H9 (cell line): ENCODE measurements around the gene SUPT3H. TPM values are rescaled to one million over a fixed set of nuclear protein-coding genes. Genes with fewer than 3 reads are reported as not detected.
A peak's percentile ranks its signal among the peaks of the same experiment; 100 is the strongest.

Source experiments
- DNase-seq: peaks from one replicate; pipeline ENCODE4 v3.0.0-alpha.2; 2017
- H2AFZ ChIP-seq: one replicate; pipeline ENCODE4 v1.6.1; 2013; ENCODE audit warnings: mild to moderate bottlenecking, low read length, control low read depth, moderate library complexity
- H2AK5ac ChIP-seq: 2 replicates; pipeline ENCODE4 v1.6.1; 2013; ENCODE audit warnings: low read length, control low read depth, mixed read lengths; ENCODE audit not compliant: insufficient read length
- H2BK120ac ChIP-seq: one replicate; pipeline ENCODE4 v1.6.1; 2013; ENCODE audit warnings: low read depth, mild to moderate bottlenecking, low read length, control low read depth, inconsistent platforms; ENCODE audit not compliant: poor library complexity, severe bottlenecking
- H2BK12ac ChIP-seq: 2 replicates; pipeline ENCODE4 v1.6.1; 2013; ENCODE audit warnings: low read length, control low read depth, mixed read lengths, low read depth; ENCODE audit not compliant: insufficient read length
- H2BK15ac ChIP-seq: 2 replicates; pipeline ENCODE4 v1.6.1; 2013; ENCODE audit warnings: low read depth, low read length, control low read depth
- H2BK20ac ChIP-seq: one replicate; pipeline ENCODE4 v1.6.1; 2013; ENCODE audit warnings: low read depth, mild to moderate bottlenecking, low read length, control low read depth, inconsistent platforms; ENCODE audit not compliant: poor library complexity, severe bottlenecking
- H2BK5ac ChIP-seq: 2 replicates; pipeline ENCODE4 v1.6.1; 2013; ENCODE audit warnings: low read length, control low read depth, mixed read lengths; ENCODE audit not compliant: insufficient read length
- H3K14ac ChIP-seq: 2 replicates; pipeline ENCODE4 v1.6.1; 2013; ENCODE audit warnings: low read length, control low read depth; ENCODE audit not compliant: insufficient read depth
- H3K18ac ChIP-seq: 2 replicates; pipeline ENCODE4 v1.6.1; 2013; ENCODE audit warnings: low read depth, mild to moderate bottlenecking, mixed read lengths, low read length, control low read depth; ENCODE audit not compliant: insufficient read length
- H3K23ac ChIP-seq: 2 replicates; pipeline ENCODE4 v1.6.1; 2013; ENCODE audit warnings: low read length, control low read depth, mixed read lengths, low read depth; ENCODE audit not compliant: insufficient read length
- H3K23me2 ChIP-seq: 2 replicates; pipeline ENCODE4 v1.6.1; 2013; ENCODE audit warnings: low read depth, mild to moderate bottlenecking, mixed read lengths, low read length, control low read depth; ENCODE audit not compliant: insufficient read length, poor library complexity, severe bottlenecking
- H3K27ac ChIP-seq: 2 replicates; pipeline ENCODE4 v1.5.1; 2013; ENCODE audit warnings: low read length, control low read depth, mixed read lengths, low read depth; ENCODE audit not compliant: insufficient read length
- H3K27me3 ChIP-seq: 2 replicates; pipeline ENCODE4 v1.6.1; 2013; ENCODE audit warnings: low read length, control low read depth, inconsistent platforms; ENCODE audit not compliant: insufficient read depth
- H3K4ac ChIP-seq: 2 replicates; pipeline ENCODE4 v1.6.1; 2013; ENCODE audit warnings: low read depth, mild to moderate bottlenecking, control low read depth, inconsistent platforms, low read length, moderate library complexity
- H3K4me1 ChIP-seq: 2 replicates; pipeline ENCODE4 v1.6.1; 2013; ENCODE audit warnings: low read length, control low read depth, inconsistent platforms; ENCODE audit not compliant: insufficient read depth
- H3K4me2 ChIP-seq: 2 replicates; pipeline ENCODE4 v1.6.1; 2013; ENCODE audit warnings: low read length, control low read depth, mixed read lengths; ENCODE audit not compliant: insufficient read length, insufficient read depth
- H3K56ac ChIP-seq: 2 replicates; pipeline ENCODE4 v1.6.1; 2013; ENCODE audit warnings: low read depth, mild to moderate bottlenecking, mixed read lengths, low read length, control low read depth; ENCODE audit not compliant: insufficient read length
- H3K79me1 ChIP-seq: 2 replicates; pipeline ENCODE4 v1.6.1; 2013; ENCODE audit warnings: low read depth, mild to moderate bottlenecking, moderate library complexity, low read length, control low read depth, inconsistent platforms; ENCODE audit not compliant: insufficient read depth, poor library complexity, severe bottlenecking
- H3K79me2 ChIP-seq: 2 replicates; pipeline ENCODE4 v1.6.1; 2013; ENCODE audit warnings: low read length, control low read depth, inconsistent platforms; ENCODE audit not compliant: insufficient read depth
- H3K9ac ChIP-seq: 2 replicates; pipeline ENCODE4 v1.6.1; 2013; ENCODE audit warnings: low read length, control low read depth, mixed read lengths; ENCODE audit not compliant: insufficient read length; ENCODE audit errors: extremely low read depth
- H3K9me3 ChIP-seq: one replicate; pipeline ENCODE4 v1.6.1; 2013; ENCODE audit warnings: low read depth, low read length, inconsistent platforms; ENCODE audit not compliant: control insufficient read depth
- H3T11ph ChIP-seq: one replicate; pipeline ENCODE4 v1.6.1; 2013; ENCODE audit warnings: mild to moderate bottlenecking, low read length, control low read depth, inconsistent platforms
- H4K20me1 ChIP-seq: one replicate; pipeline ENCODE4 v1.6.1; 2013; ENCODE audit not compliant: control insufficient read depth, insufficient read length, insufficient read depth
- H4K5ac ChIP-seq: 2 replicates; pipeline ENCODE4 v1.6.1; 2013; ENCODE audit warnings: low read depth, mild to moderate bottlenecking, mixed read lengths, low read length, control low read depth; ENCODE audit not compliant: insufficient read length
- H4K8ac ChIP-seq: replicated peaks from 2 replicates; pipeline ENCODE4 v1.6.1; 2013; ENCODE audit warnings: low read length, control low read depth, mixed read lengths, low read depth; ENCODE audit not compliant: insufficient read length
- H4K91ac ChIP-seq: 2 replicates; pipeline ENCODE4 v1.6.1; 2013; ENCODE audit warnings: low read depth, mild to moderate bottlenecking, moderate library complexity, mixed read lengths, low read length, control low read depth; ENCODE audit not compliant: insufficient read length
- H3K27ac Mint-ChIP-seq, 3 experiments: 2 replicates in 2 of 3; 3 replicates in 1 of 3; pipeline ENCODE4 v1.8.0; 2020 to 2021; ENCODE audit warnings: mixed read lengths in 3 of 3, mild to moderate bottlenecking in 1 of 3, moderate library complexity in 1 of 3
- H3K27me3 Mint-ChIP-seq: 2 replicates; pipeline ENCODE4 v1.8.0; 2021; ENCODE audit warnings: low read depth, mild to moderate bottlenecking, moderate library complexity, mixed read lengths
- H3K36me3 Mint-ChIP-seq, 3 experiments: 2 replicates in 2 of 3; 3 replicates in 1 of 3; pipeline ENCODE4 v1.8.0; 2020 to 2021; ENCODE audit warnings: low read depth in 3 of 3, mixed read lengths in 3 of 3; ENCODE audit not compliant: insufficient read depth in 1 of 3
- H3K4me1 Mint-ChIP-seq, 2 experiments: 2 replicates each; pipeline ENCODE4 v1.8.0; 2020; ENCODE audit warnings: mixed read lengths in 2 of 2
- H3K4me3 Mint-ChIP-seq, 2 experiments: 2 replicates in 1 of 2; 3 replicates in 1 of 2; pipeline ENCODE4 v1.8.0; 2020 to 2021; ENCODE audit warnings: mild to moderate bottlenecking in 2 of 2, mixed read lengths in 2 of 2, moderate library complexity in 1 of 2
- H3K9me3 Mint-ChIP-seq, 2 experiments: 2 replicates in 1 of 2; 3 replicates in 1 of 2; pipeline ENCODE4 v1.8.0; 2020; ENCODE audit warnings: mild to moderate bottlenecking in 2 of 2, mixed read lengths in 2 of 2, moderate library complexity in 1 of 2
- CTCF ChIP-seq: fragments of 200-600 bp; sonication (generic); conservative IDR thresholded peaks from 3 replicates; pipeline ENCODE4 v1.8.0; 2021; ENCODE audit warnings: antibody characterized with exemption, mild to moderate bottlenecking
- WGBS: extraction: QIAGEN DNeasy Blood & Tissue Kit; methylation state at CpG from one replicate; pipeline ENCODE4 v1.1.7; 2013; ENCODE audit warnings: missing lambda C conversion rate, low lambda C conversion rate, mixed read lengths; ENCODE audit not compliant: insufficient read length; ENCODE audit errors: extremely low coverage; 5-methylcytosine and 5-hydroxymethylcytosine counted together
- total RNA-seq: library from RNA; stranded (reverse); gene quantifications from 2 replicates; pipeline ENCODE4 v1.2.1, GENCODE V29; 2021

Gene SUPT3H
- total RNA-seq, 1 experiment from 2014 or later = 22.5 TPM

- no peak overlapping the region for H4K8ac ChIP-seq
- H3K23ac ChIP-seq = no peak overlapping the region
- H3K79me2 ChIP-seq = peaks cover 3% of the 10 kb centered on the region; the same call in 1 of the 2 replicates
- H3K9me3 ChIP-seq = no peaks in the 10 kb centered on the region
- no peaks in the 10 kb centered on the region for H3K27me3 ChIP-seq
- peaks cover 7% of the 10 kb centered on the region for H3K23me2 ChIP-seq
- H3T11ph ChIP-seq = no peak overlapping the region
- peak overlapping the region; percentile 94 to 95 for H3K4me3 Mint-ChIP-seq
- H3K9ac ChIP-seq = peak overlapping the region; percentile 37
- H4K20me1 ChIP-seq = no peaks in the 10 kb centered on the region
- no peak overlapping the region for H2BK12ac ChIP-seq
- no peak overlapping the region for H2BK15ac ChIP-seq
- no peak overlapping the region for H3K56ac ChIP-seq
- no peak overlapping the region for H3K27ac ChIP-seq
- WGBS = no CpG with 5 or more reads among the region's 21 CpGs
- H3K9me3 Mint-ChIP-seq = no peaks in the 10 kb centered on the region
- H3K79me1 ChIP-seq = no peaks in the 10 kb centered on the region
- H3K4me1 ChIP-seq = no peaks in the 10 kb centered on the region
- H2BK120ac ChIP-seq = no peak overlapping the region
- peak overlapping the region; percentile 91 for H3K4me2 ChIP-seq
- H3K18ac ChIP-seq = peak overlapping the region; percentile 84
- no peak for DNase-seq
- H3K14ac ChIP-seq = peak overlapping the region; percentile 87; the same call in 1 of the 2 replicates
- no peak overlapping the region for H2BK5ac ChIP-seq
- H3K4ac ChIP-seq = no peak overlapping the region
- no peak overlapping the region for H2AK5ac ChIP-seq
- H4K5ac ChIP-seq = no peak overlapping the region
- no peaks in the 10 kb centered on the region for H3K36me3 Mint-ChIP-seq
- no peaks in the 10 kb centered on the region for H3K27me3 Mint-ChIP-seq
- H2BK20ac ChIP-seq = no peak overlapping the region
- H2AFZ ChIP-seq = no peak overlapping the region
- no peak overlapping the region for H4K91ac ChIP-seq
- H3K4me1 Mint-ChIP-seq = peaks cover 14 to 19% of the 10 kb centered on the region in 2 experiments
- H3K27ac Mint-ChIP-seq = peak overlapping the region; percentile 68 to 93 (median 90)
- no peak for TF ChIP-seq CTCF
Measured at GRCh38 chr6:45377043-45377553, 636 bp downstream of the SUPT3H start.
